ENCODE data around the gene UCK2. TPM values are rescaled to one million over a fixed set of nuclear protein-coding genes. Genes with fewer than 3 reads are reported as not detected.

UCK2 gene
- total RNA-seq, 2 donors from 2014 or later = 39.6 to 69.0 TPM

GRCh38 chr1:165882168-165882837 is 54.9 kb downstream of the UCK2 start:
- H3K27me3 ChIP-seq = no peaks in the 10 kb centered on the region
- intact Hi-C loops (cut with DNase I) = no loop called here
- no peak for DNase-seq
- no peaks in the 10 kb centered on the region for H3K36me3 ChIP-seq
- H3K9me3 ChIP-seq = no peaks in the 10 kb centered on the region
- no peak for TF ChIP-seq CTCF (IDR thresholded peaks at IDR 0.05)
- no peak overlapping the region for H3K4me3 ChIP-seq
- no peaks in the 10 kb centered on the region for H3K4me1 ChIP-seq
- no peak overlapping the region for H3K27ac ChIP-seq
- no peak overlapping the region for H3K9ac ChIP-seq (ENCODE audit: low read depth in 2 of 2, low read length in 2 of 2)

DNA sequence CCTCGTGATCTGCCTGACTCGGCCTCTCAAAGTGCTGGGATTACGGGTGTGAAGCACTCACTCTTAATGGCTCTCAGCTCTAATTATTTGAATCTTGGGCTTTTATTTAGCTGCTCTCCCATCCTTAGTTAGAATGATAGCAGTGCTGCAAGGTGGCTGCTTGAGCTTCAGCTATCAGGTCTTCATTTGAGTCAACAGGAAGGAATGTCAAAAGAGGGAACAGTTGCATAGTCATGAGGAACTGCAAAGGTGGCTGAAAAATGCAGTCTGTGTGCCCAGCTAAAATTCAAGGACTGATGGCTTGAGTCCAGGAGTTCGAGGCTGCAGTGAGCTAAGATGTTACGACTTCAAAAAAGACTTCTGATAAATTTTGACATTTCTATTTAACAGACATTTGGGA is 55.6 kb downstream of the UCK2 start:
- Histone ChIP-seq H3K36me3 (no peaks in the 10 kb centered on the region), H3K4me3 (no peak overlapping the region), H3K4me1 (no peaks in the 10 kb centered on the region), H3K27ac (no peak overlapping the region), H3K27me3 (no peaks in the 10 kb centered on the region), H3K9ac (ENCODE audit: low read depth in 2 of 2, low read length in 2 of 2) (no peak overlapping the region), H3K9me3 (no peaks in the 10 kb centered on the region)
- DNase-seq = no peak
- intact Hi-C loops (cut with DNase I) = no loop called here
- no peak for TF ChIP-seq CTCF (IDR thresholded peaks at IDR 0.05)

DNA sequence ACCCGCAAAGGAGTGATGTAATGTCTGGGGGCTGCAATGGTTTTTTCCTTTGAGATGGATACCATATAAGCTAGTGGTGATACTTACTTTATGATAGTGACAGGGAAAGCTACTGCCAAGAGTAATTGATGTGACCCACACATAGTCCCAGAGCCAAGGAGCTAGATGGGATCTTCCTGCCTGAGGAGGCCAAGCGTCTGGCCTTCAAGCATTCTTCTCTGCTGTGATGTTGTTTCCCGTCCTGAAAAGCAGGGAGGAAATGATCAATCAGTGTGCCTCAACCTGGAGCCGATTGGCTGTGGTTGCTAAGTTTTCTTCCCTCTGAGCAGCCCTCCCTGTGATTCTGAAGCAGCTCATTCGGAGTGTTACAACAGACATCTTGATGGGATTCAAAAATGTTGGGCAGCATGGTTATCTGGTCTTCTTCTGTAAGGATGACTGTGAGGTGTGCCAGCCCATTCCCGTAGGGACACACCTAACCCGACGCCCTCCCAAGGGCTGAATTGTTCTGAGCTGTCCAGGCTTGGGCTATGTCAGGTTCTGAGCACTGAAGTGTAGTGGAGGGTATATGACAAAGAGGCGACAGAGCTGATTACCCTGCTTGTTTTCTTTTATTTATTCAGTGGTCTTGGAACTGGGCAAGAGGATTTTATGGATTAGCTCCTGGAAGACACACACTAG is 56.7 kb downstream of the UCK2 start:
- no peaks in the 10 kb centered on the region for H3K36me3 ChIP-seq
- no peak for DNase-seq
- no peak overlapping the region for H3K9ac ChIP-seq (ENCODE audit: low read depth in 2 of 2, low read length in 2 of 2)
- H3K27me3 ChIP-seq = no peaks in the 10 kb centered on the region
- no peak overlapping the region for H3K4me3 ChIP-seq
- H3K27ac ChIP-seq = no peak overlapping the region
- H3K9me3 ChIP-seq = no peaks in the 10 kb centered on the region
- H3K4me1 ChIP-seq = no peaks in the 10 kb centered on the region
- intact Hi-C loops (cut with DNase I) = no loop called here
- TF ChIP-seq CTCF (IDR thresholded peaks at IDR 0.05) = no peak

GRCh38 chr1:165884690-165885304 is 57.4 kb downstream of the UCK2 start:
- Histone ChIP-seq H3K36me3 (no peaks in the 10 kb centered on the region), H3K4me1 (no peaks in the 10 kb centered on the region), H3K4me3 (no peak overlapping the region), H3K27ac (no peak overlapping the region), H3K9ac (ENCODE audit: low read depth in 2 of 2, low read length in 2 of 2) (no peak overlapping the region), H3K27me3 (no peaks in the 10 kb centered on the region), H3K9me3 (no peaks in the 10 kb centered on the region)
- TF ChIP-seq CTCF (IDR thresholded peaks at IDR 0.05) = no peak
- intact Hi-C loops (cut with DNase I) = no loop called here
- DNase-seq = no peak

DNA sequence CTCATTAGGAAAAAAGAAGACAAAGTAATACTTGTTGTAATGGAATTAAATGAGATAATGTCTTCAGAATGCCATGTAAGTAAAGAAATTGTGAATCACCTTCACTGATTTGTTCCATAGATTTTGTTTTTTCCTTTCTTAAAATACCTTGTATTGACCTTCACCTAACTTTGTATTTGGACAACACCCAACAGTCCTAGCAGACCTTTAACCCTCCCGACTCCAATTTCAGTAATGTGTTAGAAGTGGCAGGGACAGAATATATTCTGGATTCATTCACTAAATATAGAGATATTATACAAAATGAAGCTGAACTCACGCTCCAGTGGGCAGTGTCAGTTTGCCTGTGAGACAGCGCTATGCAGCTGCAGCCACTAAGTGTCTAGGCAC is 57.9 kb downstream of the UCK2 start:
- no peaks in the 10 kb centered on the region for H3K4me1 ChIP-seq
- intact Hi-C loops (cut with DNase I) = no loop called here
- no peaks in the 10 kb centered on the region for H3K9me3 ChIP-seq
- TF ChIP-seq CTCF (IDR thresholded peaks at IDR 0.05) = no peak
- DNase-seq = no peak
- no peak overlapping the region for H3K27ac ChIP-seq
- no peak overlapping the region for H3K9ac ChIP-seq (ENCODE audit: low read depth in 2 of 2, low read length in 2 of 2)
- H3K36me3 ChIP-seq = no peaks in the 10 kb centered on the region
- no peaks in the 10 kb centered on the region for H3K27me3 ChIP-seq
- H3K4me3 ChIP-seq = no peak overlapping the region
